Measurements from ENCODE around the gene CLCC1.
A peak's percentile ranks its signal among the peaks of the same experiment; 100 is the strongest.
"Not testable (repeated sequence)": the region's sequence is repeated elsewhere in the genome, so short reads cannot be mapped to it uniquely, and the experiment has no call there.

CLCC1 gene, protein sequence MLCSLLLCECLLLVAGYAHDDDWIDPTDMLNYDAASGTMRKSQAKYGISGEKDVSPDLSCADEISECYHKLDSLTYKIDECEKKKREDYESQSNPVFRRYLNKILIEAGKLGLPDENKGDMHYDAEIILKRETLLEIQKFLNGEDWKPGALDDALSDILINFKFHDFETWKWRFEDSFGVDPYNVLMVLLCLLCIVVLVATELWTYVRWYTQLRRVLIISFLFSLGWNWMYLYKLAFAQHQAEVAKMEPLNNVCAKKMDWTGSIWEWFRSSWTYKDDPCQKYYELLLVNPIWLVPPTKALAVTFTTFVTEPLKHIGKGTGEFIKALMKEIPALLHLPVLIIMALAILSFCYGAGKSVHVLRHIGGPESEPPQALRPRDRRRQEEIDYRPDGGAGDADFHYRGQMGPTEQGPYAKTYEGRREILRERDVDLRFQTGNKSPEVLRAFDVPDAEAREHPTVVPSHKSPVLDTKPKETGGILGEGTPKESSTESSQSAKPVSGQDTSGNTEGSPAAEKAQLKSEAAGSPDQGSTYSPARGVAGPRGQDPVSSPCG

DNA sequence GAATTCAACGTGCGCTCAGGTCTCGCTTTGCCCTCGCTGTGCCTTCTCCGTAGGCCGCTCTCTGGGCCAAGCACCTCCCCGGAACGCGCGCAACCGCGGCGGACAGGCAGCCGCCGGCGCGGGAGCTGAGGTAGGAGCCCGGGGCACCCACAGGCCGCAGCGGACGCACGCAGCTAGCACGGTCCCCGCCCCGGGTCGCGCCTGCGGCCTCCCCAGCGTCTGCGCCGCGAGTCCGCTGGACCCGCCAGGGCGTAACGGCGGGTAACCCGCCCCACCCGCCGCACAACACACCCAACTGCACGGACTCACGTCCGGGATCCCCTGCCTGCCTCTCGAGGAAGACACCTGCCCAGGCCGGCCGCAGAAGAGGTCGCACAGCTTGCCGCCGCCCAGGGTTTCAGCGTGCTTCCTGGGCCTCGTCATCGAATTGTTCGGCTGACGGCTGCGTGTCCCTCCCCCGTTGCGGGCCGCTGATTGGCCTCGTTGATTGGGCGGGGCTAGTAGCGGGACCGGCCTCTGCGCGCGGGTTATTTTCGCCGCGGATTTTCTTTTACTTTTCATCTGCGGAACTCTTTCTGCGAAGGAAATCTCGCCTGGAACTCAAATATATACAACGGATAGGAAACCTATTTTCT lies at the start of gene CLCC1:
Gene CLCC1, minus strand, starts transcription at position 433 of the 635 bp plus-strand sequence. CDS start 13,047 bp downstream, outside the sequence.
- FAIRE-seq (peak; percentile 41), DNase-seq (ENCODE audit: insufficient read length, low spot score) (peak; percentile 93)
- TF ChIP-seq POLR2A (IDR thresholded peaks at IDR 0.05; ENCODE audit: low read depth, low read length), result peak; percentile 73

DNA sequence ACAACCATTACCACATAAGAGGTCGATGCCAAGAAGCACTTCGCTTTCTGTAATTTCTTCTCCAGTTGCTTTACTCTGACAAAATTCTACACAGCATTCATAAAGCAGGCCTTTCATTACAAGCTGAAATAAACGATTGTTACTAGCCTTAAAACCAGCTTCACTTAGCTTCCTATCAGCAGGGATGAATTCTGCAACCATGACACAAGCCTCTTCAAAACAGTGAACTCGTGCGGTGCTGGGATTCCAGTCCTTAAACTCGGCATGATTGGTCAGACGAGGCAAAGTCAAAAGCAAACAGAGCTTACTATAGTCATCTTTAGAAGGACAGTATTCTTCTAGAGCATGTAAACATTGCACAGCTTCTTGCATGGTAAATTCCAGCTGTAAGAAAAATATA lies 48.1 kb upstream of the CLCC1 start:
- TF ChIP-seq POLR2A (IDR thresholded peaks at IDR 0.05; ENCODE audit: low read depth, low read length), result no peak
- DNase-seq (ENCODE audit: insufficient read length, low spot score) (no peak), FAIRE-seq (no peak)

DNA sequence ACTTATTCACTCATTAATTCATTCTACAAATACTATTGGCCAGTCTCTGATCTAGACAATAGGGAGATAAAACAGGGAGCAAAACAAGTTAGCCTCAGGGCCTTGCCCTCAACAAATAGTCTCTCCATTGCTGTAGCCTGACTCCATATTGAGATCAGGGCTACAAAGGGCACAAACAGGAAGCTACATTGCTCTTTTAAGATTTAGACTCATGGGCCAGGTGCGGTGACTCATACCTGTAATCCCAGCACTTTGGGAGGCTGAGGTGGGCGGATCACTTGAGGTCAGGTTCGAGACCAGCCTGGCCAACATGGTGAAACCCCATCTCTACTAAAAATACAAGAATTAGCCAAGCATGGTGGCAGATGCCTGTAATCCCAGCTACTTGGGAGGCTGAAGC lies 33.3 kb upstream of the CLCC1 start:
- not testable (repeated sequence) for FAIRE-seq; DNase-seq (ENCODE audit: insufficient read length, low spot score)

DNA sequence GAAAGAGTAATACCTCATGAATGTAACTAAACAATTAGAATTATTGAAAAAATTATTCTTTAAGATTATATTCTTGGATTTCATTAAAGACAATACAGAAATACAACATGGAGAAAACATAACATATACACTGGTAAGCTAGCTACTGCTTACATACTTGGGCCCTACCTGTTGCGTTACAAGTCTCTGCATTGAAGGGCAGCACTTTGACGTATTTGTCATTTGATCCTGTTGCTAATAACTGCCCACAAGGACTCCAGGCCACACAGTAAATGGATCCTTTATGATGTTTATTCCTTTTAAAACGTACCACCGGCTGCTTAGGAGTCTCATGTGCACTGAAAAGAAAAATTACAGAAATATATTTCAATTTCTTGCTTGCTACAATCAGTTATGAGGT lies 19.8 kb upstream of the CLCC1 start:
- no peak for TF ChIP-seq POLR2A (IDR thresholded peaks at IDR 0.05; ENCODE audit: low read depth, low read length)
- no peak for DNase-seq (ENCODE audit: insufficient read length, low spot score)
- FAIRE-seq, result no peak

DNA sequence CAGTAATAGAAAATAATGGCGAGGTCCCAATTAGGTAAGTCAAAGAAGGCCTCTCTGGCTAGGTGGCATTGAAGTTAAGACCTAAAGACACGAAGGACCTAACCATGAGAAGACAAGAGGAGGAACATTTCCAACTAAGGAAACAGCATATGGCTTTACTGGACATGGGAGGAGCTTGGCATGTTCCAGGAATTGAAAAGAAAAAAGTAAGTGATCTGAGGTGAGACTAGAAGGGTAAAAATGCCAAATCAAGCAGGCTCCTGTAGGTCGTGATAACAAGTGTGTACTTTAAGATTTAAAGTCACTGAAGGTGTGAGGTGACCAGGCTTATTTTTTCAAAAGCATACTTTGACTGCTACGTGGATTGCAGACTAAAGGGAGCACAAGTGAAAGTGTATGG lies 13.4 kb upstream of the CLCC1 start:
- FAIRE-seq (no peak), DNase-seq (ENCODE audit: insufficient read length, low spot score) (no peak)

DNA sequence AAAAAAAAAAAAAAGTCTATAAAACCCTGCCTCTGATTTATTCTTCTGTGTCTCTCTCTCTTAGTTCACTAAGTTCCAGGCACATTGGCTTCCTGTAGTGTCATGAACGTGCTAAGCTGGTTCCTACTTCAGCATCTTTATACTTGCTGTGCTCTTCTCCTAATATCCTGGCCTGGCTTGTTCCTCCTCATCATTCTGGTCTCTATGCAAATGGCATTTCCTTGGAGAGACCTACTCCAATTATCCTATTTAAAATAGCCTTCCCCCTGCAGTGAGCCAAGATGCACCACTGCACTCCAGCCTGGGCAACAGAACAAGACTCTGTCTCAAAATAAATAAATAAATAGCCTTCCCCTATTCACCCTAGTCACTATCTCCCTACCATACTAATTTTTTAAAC lies 9.7 kb upstream of the CLCC1 start:
- TF ChIP-seq POLR2A (IDR thresholded peaks at IDR 0.05; ENCODE audit: low read depth, low read length), result no peak
- FAIRE-seq (no peak), DNase-seq (ENCODE audit: insufficient read length, low spot score) (no peak)

More for the DNA sequence above, 13.4 kb upstream of the CLCC1 start:
- no peak for TF ChIP-seq POLR2A (IDR thresholded peaks at IDR 0.05; ENCODE audit: low read depth, low read length)

DNA sequence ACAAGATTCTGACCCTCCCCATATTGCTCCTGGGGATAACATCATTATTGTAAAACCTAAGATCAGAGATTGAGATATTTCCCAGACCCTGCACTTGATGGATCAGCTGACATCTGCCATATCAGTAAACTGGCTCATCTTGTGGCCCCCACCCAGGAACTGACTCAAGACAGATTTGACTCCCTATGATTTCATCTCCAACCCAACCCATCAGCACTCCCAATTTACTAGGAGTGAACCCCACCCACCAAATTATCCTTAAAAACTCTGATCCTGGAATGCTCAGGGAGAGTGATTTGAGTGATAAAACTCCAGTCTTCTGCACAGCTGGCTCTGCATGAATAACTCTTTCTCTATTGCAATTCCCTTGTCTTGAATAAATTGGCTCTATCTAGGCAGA lies 6.1 kb upstream of the CLCC1 start:
- DNase-seq (ENCODE audit: insufficient read length, low spot score) (no peak), FAIRE-seq (no peak)
- no peak for TF ChIP-seq POLR2A (IDR thresholded peaks at IDR 0.05; ENCODE audit: low read depth, low read length)

DNA sequence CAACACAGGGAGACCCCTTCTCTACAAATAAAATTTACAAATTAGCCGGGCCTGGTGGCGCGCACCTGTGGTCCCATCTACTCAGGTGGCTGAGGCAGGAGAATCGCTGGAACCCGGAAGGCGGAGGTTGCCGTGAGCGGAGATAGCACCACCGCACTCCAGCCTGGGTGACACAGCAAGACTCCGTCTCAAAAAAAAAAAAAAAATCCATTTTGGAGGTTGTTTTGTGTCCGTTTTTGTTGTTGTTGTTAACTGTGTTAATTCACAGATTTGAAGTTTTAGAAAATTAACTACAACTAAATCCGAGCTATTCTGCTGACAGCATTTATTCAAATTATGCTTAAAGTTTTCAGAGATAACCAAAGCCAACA lies 618 bp downstream of the CLCC1 start:
- DNase-seq (ENCODE audit: insufficient read length, low spot score), result no peak
- no peak for TF ChIP-seq POLR2A (IDR thresholded peaks at IDR 0.05; ENCODE audit: low read depth, low read length)
- FAIRE-seq, result no peak

DNA sequence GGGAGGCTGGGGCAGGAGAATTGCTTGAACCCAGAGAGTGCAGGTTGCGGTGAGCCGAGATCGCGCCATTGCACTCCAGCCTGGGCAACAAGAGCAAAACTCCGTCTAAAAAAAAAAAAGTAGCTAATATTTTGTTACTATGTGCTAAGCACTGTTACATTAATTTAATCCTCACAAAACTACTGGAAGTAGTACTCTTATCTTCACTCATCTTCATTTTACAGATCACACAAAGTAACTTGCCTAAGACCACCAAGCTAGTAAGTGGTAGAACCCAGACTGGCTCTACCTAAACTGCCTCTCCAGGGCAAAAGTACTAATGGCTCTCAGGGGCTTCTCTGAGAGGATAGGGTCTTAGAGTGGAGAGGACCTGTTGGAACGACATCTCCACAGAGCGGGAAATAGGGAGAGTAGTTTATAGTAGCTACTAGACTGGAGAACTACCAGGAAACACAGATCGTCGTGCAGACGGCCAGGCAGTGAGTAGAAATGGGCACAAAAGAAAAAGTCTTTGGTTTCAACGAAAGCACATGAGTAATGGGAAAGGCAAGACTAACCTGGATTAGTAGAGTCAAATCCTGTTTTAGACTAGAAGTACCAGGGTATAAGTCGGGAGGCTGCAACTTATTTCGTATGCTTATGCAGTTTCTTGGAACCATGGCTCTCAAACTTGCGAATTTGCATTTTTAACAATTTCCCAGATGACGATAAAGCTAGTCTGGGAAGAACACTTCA lies 1.4 kb downstream of the CLCC1 start:
- no peak for FAIRE-seq
- no peak for DNase-seq (ENCODE audit: insufficient read length, low spot score)
- TF ChIP-seq POLR2A (IDR thresholded peaks at IDR 0.05; ENCODE audit: low read depth, low read length), result no peak

DNA sequence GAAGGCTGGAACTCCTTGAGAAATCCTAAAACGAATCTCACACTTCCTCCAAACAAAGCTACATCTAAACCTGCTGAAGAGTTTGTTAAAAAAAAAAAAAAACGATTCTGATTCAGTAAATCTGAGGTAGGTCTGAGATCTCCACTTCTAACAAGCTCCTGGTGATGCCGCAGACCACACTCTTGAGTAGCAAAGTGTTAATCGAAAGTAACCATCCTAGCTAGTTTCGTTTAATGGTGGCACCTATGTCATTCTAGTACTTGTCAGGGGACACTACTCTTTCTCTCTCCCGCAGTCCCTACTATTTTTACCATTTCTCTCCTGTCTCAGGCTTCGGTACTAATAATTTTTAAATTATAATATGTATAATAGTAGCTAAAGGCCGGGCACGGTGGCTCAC lies 2.1 kb downstream of the CLCC1 start:
- no peak for TF ChIP-seq POLR2A (IDR thresholded peaks at IDR 0.05; ENCODE audit: low read depth, low read length)
- FAIRE-seq (no peak), DNase-seq (ENCODE audit: insufficient read length, low spot score) (no peak)

DNA sequence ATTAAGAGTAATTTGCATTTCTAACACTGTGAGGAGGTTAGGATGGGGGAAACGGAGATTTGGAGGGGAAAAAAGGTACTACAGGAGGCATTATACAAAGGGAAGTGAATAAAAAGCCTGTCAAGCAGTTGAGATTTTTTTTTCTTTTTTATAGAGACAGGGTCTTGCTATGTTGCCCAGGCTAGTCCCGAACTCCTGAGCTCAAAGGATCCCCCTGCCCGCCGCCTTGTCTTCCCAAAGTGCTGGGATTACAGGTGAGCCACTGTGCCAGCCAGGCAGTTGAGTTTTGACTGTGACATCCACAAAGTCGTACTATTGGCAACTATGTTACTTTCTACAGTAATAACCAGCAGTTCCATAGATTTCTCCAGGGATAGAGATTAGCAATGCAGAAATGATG lies 2.6 kb downstream of the CLCC1 start:
- TF ChIP-seq POLR2A (IDR thresholded peaks at IDR 0.05; ENCODE audit: low read depth, low read length), result no peak
- FAIRE-seq, result no peak

DNA sequence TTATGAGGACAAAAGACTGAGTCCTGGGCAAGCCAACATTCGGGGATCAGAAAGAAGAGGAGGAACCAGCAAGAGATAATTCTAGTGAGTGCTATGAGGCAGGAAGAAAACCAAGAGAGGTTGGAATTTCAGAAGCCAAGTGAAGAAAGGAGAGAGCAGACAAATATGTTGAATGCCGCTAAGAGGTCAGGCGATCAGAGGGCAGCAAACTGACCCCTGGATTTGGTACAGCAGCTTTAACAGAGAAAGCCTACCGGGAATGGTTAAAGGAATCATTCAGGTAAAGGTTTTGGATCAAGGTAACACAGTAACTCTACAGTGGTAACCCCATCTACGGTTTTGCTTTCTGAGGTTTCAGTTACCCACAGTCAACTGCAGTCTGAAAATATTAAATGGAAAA lies 5.4 kb downstream of the CLCC1 start:
- DNase-seq (ENCODE audit: insufficient read length, low spot score) (no peak), FAIRE-seq (no peak)
- TF ChIP-seq POLR2A (IDR thresholded peaks at IDR 0.05; ENCODE audit: low read depth, low read length), result no peak

More for the DNA sequence above, 2.6 kb downstream of the CLCC1 start:
- no peak for DNase-seq (ENCODE audit: insufficient read length, low spot score)

DNA sequence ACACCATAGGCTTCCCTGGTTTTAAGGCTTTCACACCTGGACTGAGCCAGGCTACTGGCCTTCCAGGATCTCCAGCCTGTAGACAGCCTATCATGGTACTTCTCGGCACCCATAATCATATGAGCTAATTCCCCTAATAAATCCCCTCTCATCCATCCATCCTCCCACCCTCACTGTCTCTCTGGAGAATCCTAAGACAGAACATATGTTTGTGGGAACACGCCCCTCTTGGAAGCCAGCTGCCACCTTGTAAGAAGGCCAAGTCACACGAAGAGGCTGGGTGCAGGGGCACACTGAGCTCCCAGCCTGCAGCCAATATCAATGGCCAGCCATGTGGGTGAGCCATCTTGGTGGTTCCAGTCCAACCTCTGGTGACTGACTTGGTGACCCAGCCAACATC lies 7.4 kb downstream of the CLCC1 start:
- no peak for DNase-seq (ENCODE audit: insufficient read length, low spot score)
- TF ChIP-seq POLR2A (IDR thresholded peaks at IDR 0.05; ENCODE audit: low read depth, low read length), result no peak
- FAIRE-seq, result no peak

DNA sequence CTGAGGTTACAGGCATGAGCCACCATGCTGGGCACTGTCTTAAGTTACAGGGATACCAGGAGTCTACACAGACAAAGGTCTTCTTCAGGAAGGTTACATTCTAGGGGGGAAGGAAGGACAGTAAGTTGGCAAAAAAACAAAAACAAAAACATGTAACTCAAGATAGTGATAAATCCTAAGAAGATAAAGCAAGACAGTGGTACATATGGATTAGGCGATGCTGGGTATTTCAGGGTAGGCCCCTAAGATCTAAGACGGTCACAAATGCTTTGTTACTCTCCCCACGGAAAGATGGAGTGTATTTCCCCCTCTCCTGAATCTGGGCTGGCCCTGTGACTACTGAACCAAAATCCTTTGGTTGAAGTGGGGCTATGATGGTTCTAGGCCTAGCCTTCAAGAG lies 8.2 kb downstream of the CLCC1 start:
- FAIRE-seq, result no peak
- DNase-seq (ENCODE audit: insufficient read length, low spot score), result no peak
- TF ChIP-seq POLR2A (IDR thresholded peaks at IDR 0.05; ENCODE audit: low read depth, low read length), result no peak
